Gastrocnemius medialis (tissue), 4 donors: ENCODE data around the gene RALGAPA2.

ENCODE experiments used
- POLR2A ChIP-seq, 2 donors: fragments of 450-650 bp; IDR thresholded peaks; one replicate each; pipeline ENCODE4 v1.6.1; 2017; ENCODE audit warnings: antibody characterized with exemption in 2 of 2, mild to moderate bottlenecking in 2 of 2, moderate library complexity in 2 of 2
- TF ChIP-seq, protein P1 (sequence below), 5 experiments: fragments of 450-650 bp in 3 of 5; fragments of 200-600 bp in 2 of 5; sonication (generic) in 2 of 5; IDR thresholded peaks in 4 of 5; conservative IDR thresholded peaks in 1 of 5; 1 replicate in 4 of 5; 2 replicates in 1 of 5; pipeline ENCODE4 v1.5.1; 2016 to 2019; ENCODE audit warnings: antibody characterized with exemption in 5 of 5, mild to moderate bottlenecking in 3 of 5, moderate library complexity in 3 of 5

DNA sequence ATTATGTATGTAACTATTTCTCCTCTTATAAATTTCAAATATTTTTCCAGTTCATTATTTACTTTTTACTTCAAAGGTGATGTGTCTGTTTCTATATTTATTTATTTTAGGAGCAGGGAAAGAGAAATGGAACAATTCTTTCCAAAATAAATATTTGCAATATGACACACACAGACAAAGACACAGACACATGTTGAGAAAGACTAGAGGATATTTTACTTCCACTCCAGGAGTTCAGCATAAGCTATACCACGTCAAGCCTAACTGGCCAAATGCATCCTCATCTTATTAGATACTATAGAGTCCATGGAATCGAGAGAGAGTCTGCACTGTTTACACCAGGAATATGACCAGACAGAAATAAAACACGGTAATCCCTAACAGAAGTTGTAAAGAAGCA is 13.3 kb downstream of the RALGAPA2 start:
- TF ChIP-seq, protein P1, sequence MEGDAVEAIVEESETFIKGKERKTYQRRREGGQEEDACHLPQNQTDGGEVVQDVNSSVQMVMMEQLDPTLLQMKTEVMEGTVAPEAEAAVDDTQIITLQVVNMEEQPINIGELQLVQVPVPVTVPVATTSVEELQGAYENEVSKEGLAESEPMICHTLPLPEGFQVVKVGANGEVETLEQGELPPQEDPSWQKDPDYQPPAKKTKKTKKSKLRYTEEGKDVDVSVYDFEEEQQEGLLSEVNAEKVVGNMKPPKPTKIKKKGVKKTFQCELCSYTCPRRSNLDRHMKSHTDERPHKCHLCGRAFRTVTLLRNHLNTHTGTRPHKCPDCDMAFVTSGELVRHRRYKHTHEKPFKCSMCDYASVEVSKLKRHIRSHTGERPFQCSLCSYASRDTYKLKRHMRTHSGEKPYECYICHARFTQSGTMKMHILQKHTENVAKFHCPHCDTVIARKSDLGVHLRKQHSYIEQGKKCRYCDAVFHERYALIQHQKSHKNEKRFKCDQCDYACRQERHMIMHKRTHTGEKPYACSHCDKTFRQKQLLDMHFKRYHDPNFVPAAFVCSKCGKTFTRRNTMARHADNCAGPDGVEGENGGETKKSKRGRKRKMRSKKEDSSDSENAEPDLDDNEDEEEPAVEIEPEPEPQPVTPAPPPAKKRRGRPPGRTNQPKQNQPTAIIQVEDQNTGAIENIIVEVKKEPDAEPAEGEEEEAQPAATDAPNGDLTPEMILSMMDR (IDR thresholded peaks at IDR 0.05 in 4 of 5, conservative IDR thresholded peaks at IDR 0.05 in 1 of 5), result no peak
- TF ChIP-seq POLR2A (IDR thresholded peaks at IDR 0.05), result no peak
